NCI-H187 treated with DMSO at 0.1 percent for 48 hours (cell line): Measurements from ENCODE around the gene GPS1.

Experiments
- DNase-seq: peaks from one replicate; lab custom pipeline; 2025; lab: John Stamatoyannopoulos, UW

The GPS1 gene

GRCh38 chr17:82079001-82079677 is 27.4 kb downstream of the GPS1 start:
- no peak for DNase-seq

GRCh38 chr17:82080048-82080788 is 28.5 kb downstream of the GPS1 start:
- DNase-seq: no peak

- DNase-seq: no peak
These were observed 29.2 kb downstream of the GPS1 start for GRCh38 chr17:82080789-82081464.

- DNase-seq: no peak
These were observed 29.8 kb downstream of the GPS1 start for GRCh38 chr17:82081546-82081945.

- DNase-seq: no peak
These were observed 30.3 kb downstream of the GPS1 start for GRCh38 chr17:82081966-82082365.

GRCh38 chr17:82082456-82082855 is 30.8 kb downstream of the GPS1 start:
- no peak for DNase-seq

GRCh38 chr17:82083009-82083408 is 31.3 kb downstream of the GPS1 start:
- DNase-seq: no peak

- DNase-seq: no peak
These were observed 32.0 kb downstream of the GPS1 start for GRCh38 chr17:82083533-82084359.

GRCh38 chr17:82084373-82085030 is 32.8 kb downstream of the GPS1 start:
- DNase-seq: no peak

- DNase-seq: no peak
These were observed 33.5 kb downstream of the GPS1 start for GRCh38 chr17:82085031-82085861.

GRCh38 chr17:82085931-82086764 is 34.5 kb downstream of the GPS1 start:
- no peak for DNase-seq

- DNase-seq: no peak
These were observed 35.5 kb downstream of the GPS1 start for GRCh38 chr17:82086941-82087906.

GRCh38 chr17:82087961-82088837 is 36.5 kb downstream of the GPS1 start:
- no peak for DNase-seq

GRCh38 chr17:82088838-82089722 is 37.4 kb downstream of the GPS1 start:
- DNase-seq: no peak

- DNase-seq: no peak
These were observed 38.2 kb downstream of the GPS1 start for GRCh38 chr17:82089723-82090548.
